Embryonic facial prominence (tissue), 1 donor: ENCODE results near the gene SEC22A.

Source experiments
- DNase-seq: peaks from one replicate; pipeline ENCODE4 v3.0.0-alpha.2; 2016; ENCODE audit errors: extremely low spot score

SEC22A gene

DNA sequence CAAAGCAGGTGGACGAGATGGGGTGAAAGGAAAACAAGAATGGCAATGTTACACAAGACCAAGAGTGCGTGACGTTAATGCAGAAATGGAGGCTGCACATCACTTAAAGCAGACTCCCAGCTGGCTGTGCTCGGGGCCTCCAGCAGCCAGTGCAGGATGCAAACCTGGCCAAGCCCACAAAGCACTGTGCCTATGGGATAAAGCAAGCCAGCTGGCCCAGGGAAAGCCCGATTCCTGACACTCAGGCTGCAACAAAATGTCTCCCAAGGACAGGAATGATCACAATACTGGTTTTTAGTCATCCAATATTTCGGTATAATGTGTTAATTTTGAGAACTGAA is 86.2 kb downstream of the SEC22A start:
- DNase-seq = no peak

DNA sequence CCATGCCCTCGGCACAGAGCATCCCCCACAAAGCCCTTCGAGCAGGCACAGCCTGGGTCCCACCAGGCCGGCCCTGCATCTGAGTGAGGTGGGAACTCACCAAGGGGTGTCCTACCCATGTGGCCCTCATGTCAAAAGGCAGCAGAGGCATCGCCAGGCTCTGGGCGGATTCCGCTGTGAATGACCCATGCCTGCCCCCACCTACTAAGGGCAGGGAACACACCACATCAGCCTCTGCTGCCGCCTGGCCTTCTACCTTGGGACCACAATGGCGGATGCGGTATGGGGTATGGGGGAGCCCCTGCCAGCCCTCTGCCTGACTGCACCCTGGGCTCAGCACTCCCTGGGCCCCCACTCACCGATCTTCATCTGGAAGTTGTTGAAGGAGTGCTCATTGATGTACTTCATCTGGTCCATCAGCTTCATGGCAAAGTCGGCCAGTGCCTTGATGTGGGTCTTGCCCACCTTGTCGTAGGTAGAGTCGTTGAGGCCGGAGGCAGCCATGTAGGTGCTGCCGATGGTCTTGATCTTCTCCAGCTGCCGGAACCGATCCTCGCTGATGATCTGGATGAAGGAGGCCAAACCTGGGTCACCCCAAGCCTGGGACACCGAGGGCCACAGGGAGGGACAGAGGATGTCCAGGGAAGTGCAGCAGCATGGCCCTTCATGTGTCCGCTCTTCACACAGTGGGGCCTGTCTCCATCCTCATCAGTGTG is 87.8 kb downstream of the SEC22A start:
- DNase-seq = no peak

DNA sequence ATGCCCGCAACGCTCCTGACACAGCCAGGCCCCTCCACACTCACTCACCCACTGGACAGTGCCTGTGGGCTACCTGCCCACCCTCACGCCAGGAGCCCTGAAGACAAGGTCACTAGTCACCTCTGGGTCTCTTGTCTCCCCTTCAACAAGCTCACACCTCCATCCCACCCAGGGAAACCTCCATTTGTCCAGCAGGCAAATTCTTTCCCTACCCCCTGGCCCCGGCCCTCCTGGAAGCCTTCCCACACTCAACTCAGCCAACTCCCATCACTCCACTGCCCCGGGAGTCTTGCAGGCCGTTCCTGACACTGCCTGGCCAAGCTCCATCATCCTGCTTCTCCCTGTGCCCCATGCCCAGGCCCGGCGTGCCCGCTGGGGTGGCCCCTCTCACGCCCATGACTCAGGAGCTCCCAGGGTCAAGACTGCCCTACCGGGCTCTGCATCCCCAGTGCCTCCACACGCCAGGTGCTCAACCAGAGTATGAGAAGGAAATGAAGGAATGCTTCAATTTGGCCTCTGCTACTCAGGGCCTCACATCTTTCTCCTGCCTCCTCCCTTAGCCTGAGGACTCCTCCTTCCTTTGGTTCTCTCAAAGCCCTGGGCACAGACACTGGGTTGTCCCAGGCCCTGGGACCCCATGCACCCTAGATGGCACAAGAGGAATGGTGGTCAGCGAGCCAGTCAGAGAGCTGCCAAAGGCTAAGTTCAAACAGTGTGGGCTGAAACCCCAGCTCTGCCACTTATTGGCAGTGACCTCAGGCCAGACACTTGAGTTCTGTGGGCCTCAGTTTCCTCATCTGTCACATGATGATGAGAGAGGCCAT is 88.6 kb downstream of the SEC22A start:
- no peak for DNase-seq

DNA sequence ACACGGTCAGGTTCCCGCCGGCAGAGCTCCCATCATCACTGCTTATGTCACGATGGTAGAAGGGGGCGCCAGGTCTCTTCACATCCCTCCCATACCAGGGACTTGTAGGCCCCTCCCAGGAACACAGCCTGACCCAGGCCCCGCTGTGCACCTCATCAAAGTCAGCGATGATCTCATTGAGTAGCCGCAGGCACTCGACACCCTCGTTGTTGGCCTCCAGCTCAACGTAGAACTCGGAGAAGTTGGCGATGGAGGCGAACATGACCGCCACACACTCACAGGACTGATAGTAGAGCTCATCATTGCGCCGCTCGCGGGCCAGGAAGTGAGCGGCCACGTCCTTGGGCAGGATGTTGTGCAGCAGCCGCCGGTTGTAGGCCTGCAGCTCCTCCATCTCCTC is 89.2 kb downstream of the SEC22A start:
- DNase-seq = no peak

DNA sequence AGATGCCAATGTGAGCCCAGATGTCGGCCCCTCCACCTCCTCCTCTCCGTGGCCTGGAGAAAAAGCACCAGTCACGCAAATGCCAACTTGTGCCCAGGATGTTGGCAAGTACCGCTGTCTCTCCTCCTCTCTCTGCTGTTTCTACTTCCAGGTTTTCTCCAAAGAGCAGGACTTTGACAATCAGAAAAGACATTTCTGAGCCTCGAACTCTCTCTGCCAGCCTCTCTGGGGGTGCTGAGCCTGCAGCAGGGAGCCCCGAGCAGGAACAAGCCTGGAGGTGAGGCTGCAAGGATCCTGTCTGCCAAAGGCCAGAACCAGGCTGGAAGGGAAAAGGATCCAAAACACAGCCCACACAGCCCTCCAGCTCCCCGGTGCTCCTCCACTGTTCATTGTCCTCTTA is 89.7 kb downstream of the SEC22A start:
- no peak for DNase-seq

DNA sequence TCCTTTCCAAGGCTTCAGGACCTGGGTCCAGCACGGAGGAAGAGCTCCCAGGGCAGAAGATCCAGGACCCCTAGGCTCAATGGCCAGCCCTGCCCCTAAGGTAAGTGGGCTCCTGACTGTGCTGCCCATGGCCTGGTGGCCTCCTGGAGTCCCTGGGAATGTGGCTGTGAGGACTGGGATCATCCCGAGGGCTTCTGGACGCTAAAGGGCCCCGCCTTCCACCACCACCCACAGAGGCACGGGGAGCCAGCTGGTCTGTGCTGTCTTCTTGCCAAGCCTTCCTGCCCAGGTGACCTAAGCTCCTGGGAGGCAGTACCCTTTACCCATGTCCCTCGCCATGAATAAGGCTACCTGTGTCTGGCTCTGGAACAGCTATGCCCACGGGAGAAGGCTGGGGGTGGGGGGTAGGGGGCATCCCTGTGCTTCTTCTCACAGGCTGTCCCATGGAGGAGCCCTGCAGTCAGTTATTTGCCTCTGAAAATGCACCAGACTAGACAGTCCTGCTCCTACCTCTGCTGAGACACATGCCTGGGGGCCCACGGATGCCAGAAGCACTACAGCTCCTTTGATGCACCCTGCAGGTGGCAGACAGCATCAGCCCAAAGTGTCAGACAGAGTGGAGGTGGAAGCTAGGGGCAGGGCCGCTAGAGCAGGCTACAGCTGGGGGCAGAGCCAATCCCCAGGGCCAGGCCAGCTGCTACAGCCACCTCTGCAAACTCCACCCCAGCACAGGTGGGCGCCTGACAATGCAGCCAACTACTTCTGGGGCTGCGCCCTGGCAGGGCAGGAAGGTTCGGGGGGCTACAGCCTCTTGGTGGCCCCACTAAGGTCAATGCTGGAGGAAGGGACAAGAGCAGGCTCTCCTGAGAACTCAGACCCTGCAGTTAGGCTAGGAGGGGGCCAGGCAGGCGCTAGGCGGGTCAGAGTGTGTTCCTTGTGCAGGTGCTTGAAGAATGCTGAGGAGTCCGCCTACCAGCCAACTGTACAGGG is 90.9 kb downstream of the SEC22A start:
- no peak for DNase-seq

DNA sequence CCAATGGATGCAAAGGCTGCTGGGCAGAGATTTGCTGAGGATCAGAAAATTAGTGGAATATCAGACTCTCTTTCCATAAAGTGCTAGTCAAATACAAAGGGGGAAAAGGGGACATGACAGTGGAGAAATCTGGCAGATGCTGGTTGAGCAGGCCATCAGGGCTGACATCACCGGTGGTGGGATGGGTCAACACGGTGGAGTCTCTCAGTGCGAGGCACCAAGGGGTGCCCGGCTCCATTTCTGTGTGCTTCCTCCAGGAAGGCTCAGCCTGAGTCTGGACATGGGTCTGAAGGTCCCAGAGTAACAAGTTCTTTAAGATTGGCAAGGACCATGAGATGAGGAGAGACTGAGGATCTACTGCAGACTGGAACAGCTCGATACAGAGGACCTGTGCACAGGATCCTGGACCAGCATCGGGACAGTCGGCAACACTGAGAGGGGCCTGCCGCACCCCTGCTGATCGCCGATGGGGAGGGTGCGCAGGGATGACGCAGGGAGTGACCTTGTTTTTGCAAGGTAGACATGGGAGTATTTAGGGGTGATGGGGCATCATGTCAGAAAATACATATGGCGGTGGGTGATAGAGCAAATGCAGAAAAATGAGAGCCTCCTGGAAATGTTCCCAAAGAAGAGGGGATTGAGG is 92.7 kb downstream of the SEC22A start:
- DNase-seq = no peak

DNA sequence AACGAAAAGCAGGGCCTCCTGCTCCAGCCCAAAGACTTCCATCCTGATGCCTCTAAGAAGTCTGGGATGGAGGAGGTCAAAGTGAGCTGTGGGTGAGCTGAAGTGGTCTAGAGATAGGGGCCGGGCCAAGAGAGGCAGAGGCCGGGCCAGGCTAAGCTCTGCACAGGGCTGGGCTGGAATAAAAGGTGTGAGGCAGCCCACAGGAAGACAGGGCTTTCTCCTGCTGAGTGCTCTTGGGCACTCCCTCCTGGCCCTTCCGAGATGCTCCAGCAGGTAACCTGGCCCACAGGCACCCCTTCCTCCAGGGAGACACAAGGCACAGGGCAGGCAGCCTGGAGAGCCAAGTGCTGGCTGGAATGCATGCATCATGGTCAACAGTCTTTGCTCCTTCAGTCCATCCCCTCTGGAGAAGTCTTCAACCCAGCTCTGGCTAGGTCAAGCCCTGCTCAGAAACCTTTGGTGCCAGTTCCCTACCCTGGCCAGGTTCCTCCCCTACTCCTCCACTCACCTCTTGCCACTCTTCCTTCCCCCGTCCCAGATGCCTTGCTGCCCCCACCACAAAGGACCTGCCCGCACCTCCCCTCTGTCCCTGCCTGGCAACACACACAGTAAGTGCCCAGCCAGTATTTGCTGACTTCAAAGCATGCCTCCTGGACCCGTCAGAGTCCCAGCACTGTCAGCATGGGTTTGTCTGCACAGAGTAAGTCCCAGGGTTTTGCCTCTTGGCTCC is 93.6 kb downstream of the SEC22A start:
- no peak for DNase-seq

DNA sequence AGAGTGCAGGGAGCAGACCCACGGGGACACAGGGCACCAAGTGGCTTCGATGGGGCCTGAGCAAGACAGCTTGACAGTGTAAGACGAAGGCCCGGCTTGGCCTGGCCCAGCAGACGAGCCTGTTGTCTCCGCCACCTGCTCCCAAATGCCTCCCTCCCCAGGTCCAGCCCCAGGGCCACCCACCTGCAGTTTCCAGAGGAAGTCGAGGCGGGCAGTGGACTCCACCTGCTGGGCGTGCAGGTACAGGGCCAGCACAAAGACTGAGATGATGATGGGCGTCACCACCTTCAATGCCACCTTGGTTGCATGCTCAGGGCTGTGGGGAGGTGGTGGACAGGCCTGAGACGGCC is 94.1 kb downstream of the SEC22A start:
- DNase-seq = no peak

DNA sequence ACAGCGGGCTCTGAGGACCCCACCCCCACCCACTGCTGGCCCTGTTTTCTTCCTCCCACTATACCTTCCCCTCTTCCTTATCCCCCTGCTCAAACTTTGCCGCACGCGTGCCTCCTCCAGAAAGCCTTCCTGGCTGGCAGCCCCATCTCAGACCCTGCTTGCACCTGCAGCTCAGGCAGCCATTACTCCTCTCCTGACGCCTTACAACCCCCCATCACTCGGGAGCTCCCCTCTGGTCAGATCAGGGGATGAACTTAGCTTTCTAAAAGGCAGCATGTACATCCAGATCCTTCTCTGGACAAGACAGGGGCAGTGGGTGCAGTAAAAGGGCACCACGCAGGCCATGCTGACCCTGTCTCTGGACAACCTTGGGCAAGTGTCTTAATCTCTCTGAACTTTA is 94.5 kb downstream of the SEC22A start:
- DNase-seq = no peak

DNA sequence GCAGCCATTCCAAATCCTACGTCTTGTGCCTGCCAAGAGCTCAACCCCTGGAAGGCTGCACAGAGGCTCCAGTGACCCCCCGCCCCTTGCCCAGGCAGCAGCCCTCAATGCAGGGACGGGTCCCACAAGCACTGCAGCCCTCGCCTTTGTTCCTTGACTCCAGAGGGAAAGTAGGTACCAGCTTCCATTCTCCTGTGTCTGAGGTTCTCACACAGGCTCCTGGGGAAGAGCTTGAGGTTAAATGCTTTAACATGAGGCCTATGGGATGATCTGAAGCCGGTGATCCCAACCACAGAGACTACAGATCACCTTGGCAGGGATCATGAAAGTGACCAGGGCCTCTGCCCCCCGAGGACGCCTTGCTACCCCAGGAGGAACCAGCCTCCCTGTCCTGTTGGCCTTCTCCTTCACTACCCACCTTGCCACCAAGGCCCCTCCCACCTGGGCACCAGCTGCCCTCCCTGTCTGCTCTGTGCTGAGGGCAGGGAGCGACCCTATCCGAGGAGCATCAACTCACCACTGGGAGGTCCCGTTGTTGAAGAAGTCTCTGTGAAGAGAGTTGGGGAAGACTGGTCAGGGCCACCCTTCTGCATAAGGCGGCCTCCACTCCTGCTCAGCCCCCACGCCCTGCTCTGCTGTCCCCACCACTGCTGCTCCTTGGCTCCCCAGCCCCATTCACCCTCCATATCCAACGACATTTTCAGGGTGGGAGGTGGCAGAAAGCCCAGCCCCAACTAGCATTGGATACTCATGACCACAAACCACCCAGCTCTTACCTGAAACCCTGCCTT is 95.3 kb downstream of the SEC22A start:
- DNase-seq = no peak

DNA sequence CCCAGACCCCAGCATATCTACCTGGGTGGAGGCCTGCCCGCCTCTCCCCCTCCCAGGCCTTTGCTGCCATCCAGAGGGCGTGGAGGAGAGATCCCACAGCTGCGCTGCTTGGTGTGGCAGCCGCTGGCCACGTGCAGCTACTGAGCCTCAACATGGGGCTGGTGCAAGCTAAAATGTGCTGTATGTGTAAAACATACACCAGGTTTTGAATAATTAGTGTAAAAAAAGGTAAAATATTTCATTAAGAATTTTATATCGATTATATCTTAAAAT is 95.8 kb downstream of the SEC22A start:
- no peak for DNase-seq

DNA sequence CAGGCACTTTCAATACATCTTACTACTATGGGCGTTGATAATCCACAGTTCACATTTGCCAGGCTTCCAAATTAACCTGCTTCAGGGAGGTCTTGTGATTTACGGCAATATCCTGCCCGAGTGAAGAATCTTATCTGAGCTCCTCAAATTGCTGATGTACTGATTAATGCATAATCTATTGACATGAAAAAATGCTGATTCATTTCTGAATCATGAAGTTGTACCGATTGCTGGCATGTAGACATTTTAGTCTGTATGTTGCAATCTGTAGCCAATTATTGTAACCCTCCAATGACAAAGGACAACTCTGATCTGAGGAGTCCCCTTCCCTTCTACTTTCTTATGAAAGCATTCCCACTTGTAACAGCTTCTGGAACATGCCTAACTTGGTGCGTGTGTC is 97.2 kb downstream of the SEC22A start:
- DNase-seq = no peak

DNA sequence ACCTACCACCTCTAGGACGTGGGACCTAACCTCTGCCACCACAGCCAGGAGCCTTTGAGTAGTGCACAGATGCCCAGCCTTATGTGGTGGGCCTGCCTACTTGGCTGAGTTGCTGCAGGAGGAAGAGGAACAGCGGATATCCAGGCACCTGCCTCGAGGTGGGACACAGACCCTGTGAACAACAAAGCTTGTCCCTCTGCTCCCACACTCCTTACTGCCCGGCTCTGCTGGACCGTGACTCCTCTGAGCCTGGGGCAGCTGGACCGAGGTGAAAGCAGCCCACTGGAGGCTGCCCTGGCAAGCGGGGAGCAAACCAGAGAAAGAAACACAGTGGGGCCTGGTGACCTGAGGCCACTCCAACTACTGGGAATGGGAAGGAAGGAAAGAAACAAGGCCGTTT is 97.8 kb downstream of the SEC22A start:
- DNase-seq = no peak

DNA sequence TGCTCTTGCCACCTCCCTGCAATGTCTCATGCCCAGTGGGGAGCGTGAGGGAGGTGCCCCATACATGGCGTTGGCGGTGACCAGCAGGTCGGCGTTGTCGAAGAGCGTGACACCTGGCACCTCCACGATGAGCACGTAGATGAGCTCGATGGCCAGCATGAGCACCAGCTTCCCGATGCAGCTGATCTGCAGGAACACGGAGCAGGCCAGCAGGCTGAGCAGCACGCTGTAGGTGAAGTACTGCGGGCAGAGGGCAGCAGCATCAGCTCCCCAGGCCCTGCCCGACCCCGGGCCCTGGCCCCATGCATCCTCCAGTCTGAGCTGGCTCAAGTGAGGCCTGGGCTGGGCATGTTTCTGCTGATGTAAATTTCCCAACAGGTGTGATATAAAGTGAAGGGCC is 98.3 kb downstream of the SEC22A start:
- DNase-seq = no peak

DNA sequence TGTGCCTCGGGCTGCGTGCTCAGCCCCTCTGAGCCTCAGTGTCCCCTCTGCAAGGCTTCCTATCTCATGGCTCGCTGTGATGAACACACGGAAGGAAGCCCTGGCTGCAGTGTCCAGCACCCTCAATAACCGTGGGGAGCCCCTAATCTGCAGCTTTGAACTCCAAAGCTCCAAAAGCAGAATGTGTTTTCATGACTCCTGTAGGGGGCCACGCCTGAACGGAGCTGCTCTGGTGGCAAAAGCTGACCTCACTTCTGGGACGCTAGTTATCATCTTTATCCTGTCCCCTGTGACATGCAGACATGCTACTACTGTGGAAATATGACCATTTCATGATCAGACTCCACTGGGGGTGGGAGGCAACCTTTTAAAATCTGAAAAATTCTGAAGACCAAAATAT is 98.8 kb downstream of the SEC22A start:
- no peak for DNase-seq

DNA sequence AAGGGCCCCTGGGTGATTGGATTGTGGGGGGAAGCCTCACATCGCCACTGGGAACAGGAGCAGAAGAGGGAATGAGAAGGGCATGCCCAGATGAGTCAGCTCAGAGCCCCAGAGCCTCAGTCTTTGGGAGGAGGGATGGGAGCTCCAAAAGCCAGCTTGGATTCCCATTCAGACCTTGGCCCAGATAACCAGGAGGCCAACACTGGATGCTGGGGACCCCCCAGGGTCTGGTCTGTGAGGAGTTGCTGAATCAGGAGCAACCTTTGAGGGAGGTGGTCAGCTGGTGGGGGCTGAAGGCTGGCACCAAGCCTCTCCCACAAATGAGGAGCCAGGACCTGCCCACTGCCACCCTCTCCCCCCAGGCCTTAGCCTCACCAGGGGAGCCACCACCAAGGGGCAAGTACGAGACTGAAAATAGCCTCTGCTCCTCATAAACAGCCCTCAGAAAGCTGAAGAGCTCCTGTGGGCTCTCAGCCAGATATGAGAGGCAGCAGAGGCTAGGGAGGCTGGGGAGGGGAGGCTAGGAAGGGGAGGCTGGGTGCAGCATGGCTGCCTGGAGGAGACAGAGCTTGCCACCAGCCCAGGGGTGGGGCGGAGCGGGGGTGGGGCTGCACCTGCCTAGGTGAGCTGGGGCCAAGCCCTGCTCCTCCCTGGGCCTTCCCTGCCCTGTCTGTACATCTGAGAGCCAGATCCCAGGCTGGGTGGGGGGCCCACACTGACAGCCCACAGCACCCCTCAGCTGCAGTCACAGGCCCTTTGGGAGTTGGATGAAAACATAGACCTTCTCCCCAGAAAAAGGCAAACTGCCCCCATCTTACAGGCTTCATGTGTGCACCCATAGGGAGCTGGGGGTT is 99.8 kb downstream of the SEC22A start:
- DNase-seq = no peak

DNA sequence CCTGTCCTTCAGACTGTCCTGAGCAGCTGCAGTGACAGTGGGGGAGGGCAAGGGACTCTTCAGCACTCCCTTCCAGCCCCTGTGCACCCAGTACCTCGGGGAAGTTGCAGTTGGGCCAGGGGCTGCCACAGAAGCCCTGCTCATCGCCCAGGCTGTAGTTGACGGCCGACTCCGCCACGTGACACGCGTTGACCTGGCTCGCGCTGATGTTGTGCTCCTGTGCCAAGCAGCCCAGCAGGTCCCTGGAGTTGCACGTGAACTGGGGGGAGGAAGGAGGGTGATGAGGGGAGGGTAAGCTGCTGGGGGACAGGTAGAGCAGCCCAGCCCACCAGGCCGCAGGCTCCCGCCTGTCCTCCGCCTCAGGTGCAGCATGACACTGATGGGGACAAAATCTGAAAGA is 101.2 kb downstream of the SEC22A start:
- no peak for DNase-seq

DNA sequence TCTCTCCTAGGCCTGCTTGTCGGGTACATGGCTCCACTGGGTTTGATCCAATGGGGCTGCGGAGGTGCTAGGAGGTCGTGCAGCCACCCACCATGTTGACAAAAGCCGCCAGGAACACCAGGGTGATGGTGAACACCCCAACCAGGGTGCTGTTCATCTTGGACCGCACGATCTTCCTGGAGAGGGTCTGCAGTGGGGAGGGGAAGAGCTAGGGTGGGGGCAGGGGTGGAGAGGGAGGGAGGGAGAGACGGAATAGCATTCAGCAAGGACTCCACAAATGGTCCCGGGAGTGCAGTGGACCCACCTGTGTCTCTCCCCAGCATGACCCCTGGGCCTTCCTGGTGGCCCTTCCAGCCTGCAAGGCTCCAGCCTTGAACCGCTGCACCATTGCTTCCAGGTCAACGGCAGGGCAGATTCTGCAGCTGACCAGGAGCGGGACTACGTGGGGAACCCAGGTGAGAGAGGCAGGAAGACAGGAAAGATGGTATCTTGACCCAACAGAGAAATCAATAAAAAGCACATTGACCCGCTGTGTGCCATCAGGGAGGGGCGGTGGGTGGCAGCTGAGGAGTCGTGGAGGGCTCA is 102.3 kb downstream of the SEC22A start:
- DNase-seq = no peak
